PFSK-1 (cell line): ENCODE results near the gene COL6A2.

Experiments used
- FOXP2 ChIP-seq: optimal IDR thresholded peaks from 2 replicates; pipeline ENCODE3; 2011; ENCODE audit warnings: borderline replicate concordance, control low read depth, inconsistent platforms; ENCODE audit not compliant: insufficient read depth; ENCODE audit errors: extremely low read length, extremely low read depth
- POLR2AphosphoS5 ChIP-seq: IDR thresholded peaks from 2 replicates; pipeline ENCODE4 v1.6.1; 2012; ENCODE audit warnings: low read depth, mild to moderate bottlenecking, control low read depth, low read length, moderate library complexity
- SIN3A ChIP-seq: IDR thresholded peaks from 2 replicates; pipeline ENCODE4 v1.6.1; 2012; ENCODE audit warnings: mild to moderate bottlenecking, low read length, moderate library complexity, borderline replicate concordance; ENCODE audit not compliant: insufficient read depth
- TAF1 ChIP-seq: IDR thresholded peaks from 2 replicates; pipeline ENCODE4 v1.6.1; 2012; ENCODE audit warnings: low read length, control low read depth, borderline replicate concordance; ENCODE audit not compliant: insufficient read depth
- TF ChIP-seq, protein P1 (sequence below), 2 experiments: IDR thresholded peaks; 2 replicates each; pipeline versions ENCODE4 v1.6.1 to v1.8.0; 2011 to 2012; ENCODE audit warnings: low read depth in 2 of 2, low read length in 2 of 2, control low read depth in 1 of 2, inconsistent platforms in 1 of 2, mild to moderate bottlenecking in 1 of 2, moderate library complexity in 1 of 2; ENCODE audit not compliant: insufficient read depth in 1 of 2

DNA sequence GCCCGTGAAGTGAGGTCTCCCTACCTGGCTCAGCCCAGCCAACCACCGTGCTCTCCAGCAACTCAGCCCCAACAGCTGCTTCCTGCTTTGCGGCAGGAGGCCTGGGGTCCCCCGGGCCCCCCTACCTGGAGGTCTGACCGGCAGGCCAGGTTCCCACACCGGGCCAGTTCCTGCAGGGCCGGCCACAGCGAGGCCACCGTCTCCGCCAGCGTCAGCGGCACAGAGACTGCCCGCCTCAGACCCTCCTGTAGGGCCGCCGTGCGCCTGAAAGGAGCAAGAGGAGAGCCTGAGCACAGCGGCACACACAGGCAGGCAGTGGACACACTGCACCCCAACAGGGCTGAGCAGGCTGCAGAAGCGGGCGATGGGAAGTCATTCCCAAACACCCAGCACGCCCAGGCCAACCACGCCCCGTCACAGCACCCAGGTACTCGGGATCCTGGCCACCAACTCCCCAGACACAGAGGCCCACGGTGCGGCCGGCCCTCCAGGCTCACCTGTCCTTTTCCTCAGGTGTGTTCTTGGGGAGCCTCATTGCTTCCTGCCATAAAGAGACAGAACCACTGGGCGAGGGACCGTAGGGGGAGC is 40.6 kb downstream of the COL6A2 start:
- TF ChIP-seq POLR2AphosphoS5, result no peak
- no peak for TF ChIP-seq TAF1
- no peak for TF ChIP-seq SIN3A
- TF ChIP-seq, protein P1, sequence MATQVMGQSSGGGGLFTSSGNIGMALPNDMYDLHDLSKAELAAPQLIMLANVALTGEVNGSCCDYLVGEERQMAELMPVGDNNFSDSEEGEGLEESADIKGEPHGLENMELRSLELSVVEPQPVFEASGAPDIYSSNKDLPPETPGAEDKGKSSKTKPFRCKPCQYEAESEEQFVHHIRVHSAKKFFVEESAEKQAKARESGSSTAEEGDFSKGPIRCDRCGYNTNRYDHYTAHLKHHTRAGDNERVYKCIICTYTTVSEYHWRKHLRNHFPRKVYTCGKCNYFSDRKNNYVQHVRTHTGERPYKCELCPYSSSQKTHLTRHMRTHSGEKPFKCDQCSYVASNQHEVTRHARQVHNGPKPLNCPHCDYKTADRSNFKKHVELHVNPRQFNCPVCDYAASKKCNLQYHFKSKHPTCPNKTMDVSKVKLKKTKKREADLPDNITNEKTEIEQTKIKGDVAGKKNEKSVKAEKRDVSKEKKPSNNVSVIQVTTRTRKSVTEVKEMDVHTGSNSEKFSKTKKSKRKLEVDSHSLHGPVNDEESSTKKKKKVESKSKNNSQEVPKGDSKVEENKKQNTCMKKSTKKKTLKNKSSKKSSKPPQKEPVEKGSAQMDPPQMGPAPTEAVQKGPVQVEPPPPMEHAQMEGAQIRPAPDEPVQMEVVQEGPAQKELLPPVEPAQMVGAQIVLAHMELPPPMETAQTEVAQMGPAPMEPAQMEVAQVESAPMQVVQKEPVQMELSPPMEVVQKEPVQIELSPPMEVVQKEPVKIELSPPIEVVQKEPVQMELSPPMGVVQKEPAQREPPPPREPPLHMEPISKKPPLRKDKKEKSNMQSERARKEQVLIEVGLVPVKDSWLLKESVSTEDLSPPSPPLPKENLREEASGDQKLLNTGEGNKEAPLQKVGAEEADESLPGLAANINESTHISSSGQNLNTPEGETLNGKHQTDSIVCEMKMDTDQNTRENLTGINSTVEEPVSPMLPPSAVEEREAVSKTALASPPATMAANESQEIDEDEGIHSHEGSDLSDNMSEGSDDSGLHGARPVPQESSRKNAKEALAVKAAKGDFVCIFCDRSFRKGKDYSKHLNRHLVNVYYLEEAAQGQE (IDR thresholded peaks at IDR 0.05; ENCODE audit: insufficient read depth in 1 of 2, low read depth in 2 of 2, low read length in 2 of 2), result no peak
- no peak for TF ChIP-seq FOXP2
